Activated CD8-positive, alpha-beta T cell treated with anti-CD3 and anti-CD28 coated beads for 36 hours (primary cell): ENCODE data around the gene FKBP3. TPM values are rescaled to one million over a fixed set of nuclear protein-coding genes. Genes with fewer than 3 reads are reported as not detected.
"Not testable (repeated sequence)": the region's sequence is repeated elsewhere in the genome, so short reads cannot be mapped to it uniquely, and the experiment has no call there.

Source experiments
- ATAC-seq: fragments of 200-7000 bp; cut with Tn5 transposase; one replicate; pipeline ENCODE4 v1.10.0; 2021; ENCODE audit warnings: mild to moderate bottlenecking, moderate library complexity
- CTCF ChIA-PET: fragments of 350-600 bp; sonication (Branson Sonifier 250); formaldehyde crosslinking; loops from one replicate; lab custom pipeline; 2021; ENCODE audit warnings: antibody characterized with exemption; lab: Charles Lee
- POLR2A ChIA-PET: fragments of 350-600 bp; sonication (Branson Sonifier 250); formaldehyde crosslinking; loops from one replicate; lab custom pipeline; 2021; ENCODE audit warnings: antibody characterized with exemption; lab: Charles Lee
- DNase-seq: peaks from one replicate; pipeline ENCODE4 v3.0.0-alpha.2; 2020
- H3K27ac Mint-ChIP-seq: one replicate; pipeline ENCODE4 v1.8.0; 2021; ENCODE audit warnings: mild to moderate bottlenecking, mixed read lengths
- H3K27me3 Mint-ChIP-seq: one replicate; pipeline ENCODE4 v1.8.0; 2021; ENCODE audit warnings: mixed read lengths
- H3K36me3 Mint-ChIP-seq: one replicate; pipeline ENCODE4 v1.8.0; 2021; ENCODE audit warnings: low read depth, mixed read lengths
- H3K4me1 Mint-ChIP-seq: one replicate; pipeline ENCODE4 v1.8.0; 2021; ENCODE audit warnings: low read depth, mixed read lengths
- H3K4me3 Mint-ChIP-seq: one replicate; pipeline ENCODE4 v1.8.0; 2021; ENCODE audit warnings: mild to moderate bottlenecking, moderate library complexity, mixed read lengths
- H3K9me3 Mint-ChIP-seq: one replicate; pipeline ENCODE4 v1.8.0; 2021; ENCODE audit warnings: mixed read lengths
- intact Hi-C: fragments of 100-400 bp; cut with micrococcal nuclease; formaldehyde crosslinking; loops from one replicate; pipeline ENCODE4 v1.10.0; 2022
- total RNA-seq, 2 experiments: library from RNA; stranded (reverse); gene quantifications; one replicate each; pipeline ENCODE4 v1.2.3, GENCODE V29; 2021
- TF ChIP-seq, protein P1 (sequence below): fragments of 200-600 bp; IDR thresholded peaks from one replicate; pipeline ENCODE4 v1.8.0; 2022; ENCODE audit warnings: antibody characterized with exemption, mild to moderate bottlenecking

Gene FKBP3
- total RNA-seq, 2 experiments from 2014 or later, result 65.6 to 66.4 TPM

GRCh38 chr14:45144658-45145057 is 10.4 kb upstream of the FKBP3 start:
- POLR2A ChIA-PET, result interaction anchor here (0.7 kb wide), 1 partner anchor 9 kb away, joined by 3 read pairs; the partner anchor contains the start of gene FANCM
- no peaks in the 10 kb centered on the region for H3K27me3 Mint-ChIP-seq
- no peak overlapping the region for H3K4me3 Mint-ChIP-seq
- intact Hi-C loops, result no loop called here
- H3K9me3 Mint-ChIP-seq, result no peaks in the 10 kb centered on the region
- peaks cover 22% of the 10 kb centered on the region for H3K36me3 Mint-ChIP-seq
- no peak for ATAC-seq
- CTCF ChIA-PET, result interaction anchor here (0.6 kb wide), 1 partner anchor 277 kb away, joined by 3 read pairs; no protein-coding TSS in a partner anchor
- H3K27ac Mint-ChIP-seq, result no peak overlapping the region
- H3K4me1 Mint-ChIP-seq, result peaks cover 7% of the 10 kb centered on the region
- TF ChIP-seq, protein P1, sequence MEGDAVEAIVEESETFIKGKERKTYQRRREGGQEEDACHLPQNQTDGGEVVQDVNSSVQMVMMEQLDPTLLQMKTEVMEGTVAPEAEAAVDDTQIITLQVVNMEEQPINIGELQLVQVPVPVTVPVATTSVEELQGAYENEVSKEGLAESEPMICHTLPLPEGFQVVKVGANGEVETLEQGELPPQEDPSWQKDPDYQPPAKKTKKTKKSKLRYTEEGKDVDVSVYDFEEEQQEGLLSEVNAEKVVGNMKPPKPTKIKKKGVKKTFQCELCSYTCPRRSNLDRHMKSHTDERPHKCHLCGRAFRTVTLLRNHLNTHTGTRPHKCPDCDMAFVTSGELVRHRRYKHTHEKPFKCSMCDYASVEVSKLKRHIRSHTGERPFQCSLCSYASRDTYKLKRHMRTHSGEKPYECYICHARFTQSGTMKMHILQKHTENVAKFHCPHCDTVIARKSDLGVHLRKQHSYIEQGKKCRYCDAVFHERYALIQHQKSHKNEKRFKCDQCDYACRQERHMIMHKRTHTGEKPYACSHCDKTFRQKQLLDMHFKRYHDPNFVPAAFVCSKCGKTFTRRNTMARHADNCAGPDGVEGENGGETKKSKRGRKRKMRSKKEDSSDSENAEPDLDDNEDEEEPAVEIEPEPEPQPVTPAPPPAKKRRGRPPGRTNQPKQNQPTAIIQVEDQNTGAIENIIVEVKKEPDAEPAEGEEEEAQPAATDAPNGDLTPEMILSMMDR, result no peak
- no peak for DNase-seq

- intact Hi-C loops, POLR2A ChIA-PET, H3K9me3 Mint-ChIP-seq, H3K27ac Mint-ChIP-seq, H3K4me3 Mint-ChIP-seq, CTCF ChIA-PET, H3K27me3 Mint-ChIP-seq, DNase-seq, ATAC-seq: not testable (repeated sequence)
- Mint-ChIP-seq H3K36me3 (peaks cover 24% of the 10 kb centered on the region), H3K4me1 (peaks cover 23% of the 10 kb centered on the region)
These were observed 7.8 kb upstream of the FKBP3 start for GRCh38 chr14:45142083-45142482.

- Mint-ChIP-seq H3K27ac (no peak overlapping the region), H3K4me3 (no peak overlapping the region), H3K4me1 (peaks cover 24% of the 10 kb centered on the region), H3K36me3 (peaks cover 21% of the 10 kb centered on the region), H3K9me3 (no peaks in the 10 kb centered on the region), H3K27me3 (no peaks in the 10 kb centered on the region)
- ChIA-PET POLR2A (no interaction called here), CTCF (interaction anchor here (1.0 kb wide), 1 partner anchor 128 kb away, joined by 3 read pairs; no protein-coding TSS in a partner anchor)
- TF ChIP-seq, protein P1, result no peak
- intact Hi-C loops, result no loop called here
- DNase-seq (no peak), ATAC-seq (no peak)
These were observed 6.4 kb upstream of the FKBP3 start for GRCh38 chr14:45140661-45141187.

DNA sequence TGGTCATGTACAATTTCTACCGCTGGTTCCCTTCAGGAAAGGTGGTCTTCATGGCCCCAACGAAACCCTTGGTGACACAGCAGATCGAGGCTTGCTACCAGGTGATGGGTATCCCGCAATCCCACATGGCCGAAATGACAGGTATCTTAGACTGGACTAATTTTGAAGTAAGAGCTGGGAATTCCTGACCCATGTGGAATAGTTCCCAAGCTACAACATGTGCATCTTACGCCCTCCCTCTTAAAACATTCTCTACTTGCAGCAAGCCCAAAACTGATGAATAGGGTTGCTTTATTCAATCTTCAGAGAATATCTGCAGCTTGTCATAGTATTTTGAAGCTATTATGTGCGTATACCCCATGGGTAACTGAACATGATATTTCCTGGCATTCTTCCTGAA is 2.1 kb upstream of the FKBP3 start:
- no peak for DNase-seq
- Mint-ChIP-seq H3K4me3 (peak overlapping the region; percentile 99), H3K9me3 (no peaks in the 10 kb centered on the region), H3K36me3 (peaks cover 15% of the 10 kb centered on the region), H3K27me3 (no peaks in the 10 kb centered on the region), H3K4me1 (peaks cover 27% of the 10 kb centered on the region), H3K27ac (peak overlapping the region; percentile 98)
- CTCF ChIA-PET, result interaction anchor here (1.3 to 1.8 kb wide), 2 partner anchors 24 to 132 kb away, joined by 3 to 8 read pairs; no protein-coding TSS in a partner anchor
- TF ChIP-seq, protein P1, result no peak
- intact Hi-C loops, result loop anchor here (5.0 kb wide), 1 partner anchor 116 kb away; the partner anchor contains the start of gene MIS18BP1
- no peak for ATAC-seq
- POLR2A ChIA-PET, result interaction anchor here (0.7 to 2.1 kb wide), 9 partner anchors 8 to 175 kb away, joined by 3 to 8 read pairs (median 3); partner anchors contain the start of genes KLHL28 and PRPF39

DNA sequence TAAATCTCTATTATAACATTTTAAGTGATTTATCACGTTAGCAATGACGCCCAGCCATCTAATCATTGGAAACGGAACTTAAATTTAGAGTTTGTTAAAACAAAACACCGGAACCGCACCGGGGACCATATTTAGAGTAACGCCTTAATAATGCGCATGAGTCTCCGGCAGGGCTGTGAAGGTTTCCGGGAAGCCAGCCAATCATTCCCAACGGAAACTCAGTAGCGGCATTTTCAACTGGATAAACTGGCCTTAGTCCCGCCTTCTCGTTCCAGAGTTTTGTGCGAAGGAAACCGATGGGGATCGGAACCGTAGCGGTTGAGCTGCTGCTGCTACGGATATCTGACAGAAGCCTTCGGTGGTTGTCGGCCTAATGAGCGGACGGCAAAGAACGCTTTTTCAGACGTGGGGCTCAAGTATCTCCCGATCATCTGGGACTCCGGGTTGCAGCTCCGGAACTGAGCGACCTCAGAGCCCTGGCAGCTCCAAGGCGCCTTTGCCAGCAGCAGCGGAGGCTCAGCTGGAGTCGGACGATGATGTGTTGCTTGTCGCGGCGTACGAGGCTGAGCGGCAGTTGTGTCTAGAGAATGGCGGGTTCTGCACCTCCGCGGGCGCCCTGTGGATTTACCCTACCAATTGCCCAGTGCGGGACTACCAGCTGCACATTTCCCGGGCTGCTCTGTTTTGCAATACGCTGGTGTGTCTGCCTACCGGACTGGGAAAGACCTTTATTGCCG is 1.5 kb upstream of the FKBP3 start, which contains the start of gene FANCM:
TSS of gene FANCM (plus strand) at position 272 of the 737 bp plus-strand sequence. CDS start at position 374, 102 bp downstream.
- Mint-ChIP-seq H3K27ac (peak within 1 kb of the TSS; percentile 98), H3K9me3 (no peaks in the 10 kb centered on the region), H3K27me3 (no peaks in the 10 kb centered on the region), H3K36me3 (peaks cover 15% of the 10 kb centered on the region), H3K4me1 (peaks cover 29% of the 10 kb centered on the region), H3K4me3 (peak within 1 kb of the TSS; percentile 99)
- ATAC-seq, result peak; percentile 57
- ChIA-PET CTCF (interaction anchor here (1.3 to 1.8 kb wide), 2 partner anchors 25 to 133 kb away, joined by 3 to 8 read pairs; no protein-coding TSS in a partner anchor), POLR2A (interaction anchor here (0.7 to 2.1 kb wide), 10 partner anchors 9 to 376 kb away, joined by 3 to 8 read pairs (median 3); partner anchors contain the start of genes KLHL28 and PRPF39)
- DNase-seq, result peak; percentile 93
- intact Hi-C loops, result loop anchor here (2.0 to 5.0 kb wide), 3 partner anchors 45 to 175 kb away; partner anchors contain the start of genes KLHL28 and MIS18BP1
- TF ChIP-seq, protein P1, result no peak
